LNCAP (cell line): ENCODE results near the gene TSEN54.

Source experiments
- CTCF ChIP-seq: fragments of 450-650 bp; IDR thresholded peaks from 2 replicates; pipeline ENCODE4 v1.5.1; 2017; ENCODE audit warnings: mild to moderate bottlenecking

The TSEN54 gene

GRCh38 chr17:75516255-75516618, at the start of gene TSEN54:
Gene TSEN54 (plus strand): TSS chr17:75516528. CDS start chr17:75516561, 33 bp downstream.
- no peak for TF ChIP-seq CTCF

GRCh38 chr17:75468291-75468754, 48.0 kb upstream of the TSEN54 start:
- no peak for TF ChIP-seq CTCF

GRCh38 chr17:75468779-75469373, 47.5 kb upstream of the TSEN54 start:
- TF ChIP-seq CTCF = no peak

GRCh38 chr17:75471207-75471606, 45.1 kb upstream of the TSEN54 start:
- no peak for TF ChIP-seq CTCF

GRCh38 chr17:75472119-75472518, 44.2 kb upstream of the TSEN54 start:
- TF ChIP-seq CTCF = no peak

- TF ChIP-seq CTCF = no peak
Measured at GRCh38 chr17:75473246-75473645, 43.1 kb upstream of the TSEN54 start.

GRCh38 chr17:75474736-75475135, 41.6 kb upstream of the TSEN54 start:
- no peak for TF ChIP-seq CTCF
